ENCODE data around the gene CBX6.

DNA sequence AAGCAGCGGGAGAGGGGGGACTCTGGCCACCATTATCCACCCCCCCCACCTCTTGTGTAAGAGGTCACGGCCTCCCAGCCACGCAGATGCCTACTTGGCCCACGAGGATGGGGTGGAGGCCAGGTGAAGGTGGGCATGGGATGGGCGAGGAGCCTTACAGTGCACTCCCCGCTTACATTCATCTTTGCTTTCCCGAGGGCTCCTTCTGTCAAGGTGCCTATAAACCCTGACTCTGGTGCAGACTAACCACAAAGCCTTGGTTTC lies 41.2 kb downstream of the CBX6 start:
- TF ChIP-seq, protein P1, sequence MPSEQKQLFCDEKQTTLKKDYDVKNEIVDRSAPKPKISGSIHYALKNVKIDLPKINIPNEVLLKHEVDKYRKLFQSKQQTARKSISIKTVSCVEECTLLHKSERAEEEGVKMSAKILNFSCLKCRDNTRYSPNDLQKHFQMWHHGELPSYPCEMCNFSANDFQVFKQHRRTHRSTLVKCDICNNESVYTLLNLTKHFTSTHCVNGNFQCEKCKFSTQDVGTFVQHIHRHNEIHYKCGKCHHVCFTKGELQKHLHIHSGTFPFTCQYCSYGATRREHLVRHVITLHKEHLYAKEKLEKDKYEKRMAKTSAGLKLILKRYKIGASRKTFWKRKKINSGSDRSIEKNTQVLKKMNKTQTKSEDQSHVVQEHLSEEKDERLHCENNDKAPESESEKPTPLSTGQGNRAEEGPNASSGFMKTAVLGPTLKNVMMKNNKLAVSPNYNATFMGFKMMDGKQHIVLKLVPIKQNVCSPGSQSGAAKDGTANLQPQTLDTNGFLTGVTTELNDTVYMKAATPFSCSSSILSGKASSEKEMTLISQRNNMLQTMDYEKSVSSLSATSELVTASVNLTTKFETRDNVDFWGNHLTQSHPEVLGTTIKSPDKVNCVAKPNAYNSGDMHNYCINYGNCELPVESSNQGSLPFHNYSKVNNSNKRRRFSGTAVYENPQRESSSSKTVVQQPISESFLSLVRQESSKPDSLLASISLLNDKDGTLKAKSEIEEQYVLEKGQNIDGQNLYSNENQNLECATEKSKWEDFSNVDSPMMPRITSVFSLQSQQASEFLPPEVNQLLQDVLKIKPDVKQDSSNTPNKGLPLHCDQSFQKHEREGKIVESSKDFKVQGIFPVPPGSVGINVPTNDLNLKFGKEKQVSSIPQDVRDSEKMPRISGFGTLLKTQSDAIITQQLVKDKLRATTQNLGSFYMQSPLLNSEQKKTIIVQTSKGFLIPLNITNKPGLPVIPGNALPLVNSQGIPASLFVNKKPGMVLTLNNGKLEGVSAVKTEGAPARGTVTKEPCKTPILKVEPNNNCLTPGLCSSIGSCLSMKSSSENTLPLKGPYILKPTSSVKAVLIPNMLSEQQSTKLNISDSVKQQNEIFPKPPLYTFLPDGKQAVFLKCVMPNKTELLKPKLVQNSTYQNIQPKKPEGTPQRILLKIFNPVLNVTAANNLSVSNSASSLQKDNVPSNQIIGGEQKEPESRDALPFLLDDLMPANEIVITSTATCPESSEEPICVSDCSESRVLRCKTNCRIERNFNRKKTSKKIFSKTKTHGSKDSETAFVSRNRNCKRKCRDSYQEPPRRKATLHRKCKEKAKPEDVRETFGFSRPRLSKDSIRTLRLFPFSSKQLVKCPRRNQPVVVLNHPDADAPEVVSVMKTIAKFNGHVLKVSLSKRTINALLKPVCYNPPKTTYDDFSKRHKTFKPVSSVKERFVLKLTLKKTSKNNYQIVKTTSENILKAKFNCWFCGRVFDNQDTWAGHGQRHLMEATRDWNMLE (tag by site-specific recombination; conservative IDR thresholded peaks at IDR 0.05; ENCODE audit: low read depth), result no peak
- TF ChIP-seq, protein P2, sequence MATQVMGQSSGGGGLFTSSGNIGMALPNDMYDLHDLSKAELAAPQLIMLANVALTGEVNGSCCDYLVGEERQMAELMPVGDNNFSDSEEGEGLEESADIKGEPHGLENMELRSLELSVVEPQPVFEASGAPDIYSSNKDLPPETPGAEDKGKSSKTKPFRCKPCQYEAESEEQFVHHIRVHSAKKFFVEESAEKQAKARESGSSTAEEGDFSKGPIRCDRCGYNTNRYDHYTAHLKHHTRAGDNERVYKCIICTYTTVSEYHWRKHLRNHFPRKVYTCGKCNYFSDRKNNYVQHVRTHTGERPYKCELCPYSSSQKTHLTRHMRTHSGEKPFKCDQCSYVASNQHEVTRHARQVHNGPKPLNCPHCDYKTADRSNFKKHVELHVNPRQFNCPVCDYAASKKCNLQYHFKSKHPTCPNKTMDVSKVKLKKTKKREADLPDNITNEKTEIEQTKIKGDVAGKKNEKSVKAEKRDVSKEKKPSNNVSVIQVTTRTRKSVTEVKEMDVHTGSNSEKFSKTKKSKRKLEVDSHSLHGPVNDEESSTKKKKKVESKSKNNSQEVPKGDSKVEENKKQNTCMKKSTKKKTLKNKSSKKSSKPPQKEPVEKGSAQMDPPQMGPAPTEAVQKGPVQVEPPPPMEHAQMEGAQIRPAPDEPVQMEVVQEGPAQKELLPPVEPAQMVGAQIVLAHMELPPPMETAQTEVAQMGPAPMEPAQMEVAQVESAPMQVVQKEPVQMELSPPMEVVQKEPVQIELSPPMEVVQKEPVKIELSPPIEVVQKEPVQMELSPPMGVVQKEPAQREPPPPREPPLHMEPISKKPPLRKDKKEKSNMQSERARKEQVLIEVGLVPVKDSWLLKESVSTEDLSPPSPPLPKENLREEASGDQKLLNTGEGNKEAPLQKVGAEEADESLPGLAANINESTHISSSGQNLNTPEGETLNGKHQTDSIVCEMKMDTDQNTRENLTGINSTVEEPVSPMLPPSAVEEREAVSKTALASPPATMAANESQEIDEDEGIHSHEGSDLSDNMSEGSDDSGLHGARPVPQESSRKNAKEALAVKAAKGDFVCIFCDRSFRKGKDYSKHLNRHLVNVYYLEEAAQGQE (tag by site-specific recombination; IDR thresholded peaks at IDR 0.05), result no peak
- TF ChIP-seq ZBTB48 (tag by site-specific recombination; IDR thresholded peaks at IDR 0.05), result no peak
- TF ChIP-seq CTCF (tag by site-specific recombination; IDR thresholded peaks at IDR 0.05), result no peak
- TF ChIP-seq ZNF473 (tag by site-specific recombination; IDR thresholded peaks at IDR 0.05), result no peak
- TF ChIP-seq GLI4 (tag by site-specific recombination; IDR thresholded peaks at IDR 0.05), result no peak
- TF ChIP-seq, protein P3, sequence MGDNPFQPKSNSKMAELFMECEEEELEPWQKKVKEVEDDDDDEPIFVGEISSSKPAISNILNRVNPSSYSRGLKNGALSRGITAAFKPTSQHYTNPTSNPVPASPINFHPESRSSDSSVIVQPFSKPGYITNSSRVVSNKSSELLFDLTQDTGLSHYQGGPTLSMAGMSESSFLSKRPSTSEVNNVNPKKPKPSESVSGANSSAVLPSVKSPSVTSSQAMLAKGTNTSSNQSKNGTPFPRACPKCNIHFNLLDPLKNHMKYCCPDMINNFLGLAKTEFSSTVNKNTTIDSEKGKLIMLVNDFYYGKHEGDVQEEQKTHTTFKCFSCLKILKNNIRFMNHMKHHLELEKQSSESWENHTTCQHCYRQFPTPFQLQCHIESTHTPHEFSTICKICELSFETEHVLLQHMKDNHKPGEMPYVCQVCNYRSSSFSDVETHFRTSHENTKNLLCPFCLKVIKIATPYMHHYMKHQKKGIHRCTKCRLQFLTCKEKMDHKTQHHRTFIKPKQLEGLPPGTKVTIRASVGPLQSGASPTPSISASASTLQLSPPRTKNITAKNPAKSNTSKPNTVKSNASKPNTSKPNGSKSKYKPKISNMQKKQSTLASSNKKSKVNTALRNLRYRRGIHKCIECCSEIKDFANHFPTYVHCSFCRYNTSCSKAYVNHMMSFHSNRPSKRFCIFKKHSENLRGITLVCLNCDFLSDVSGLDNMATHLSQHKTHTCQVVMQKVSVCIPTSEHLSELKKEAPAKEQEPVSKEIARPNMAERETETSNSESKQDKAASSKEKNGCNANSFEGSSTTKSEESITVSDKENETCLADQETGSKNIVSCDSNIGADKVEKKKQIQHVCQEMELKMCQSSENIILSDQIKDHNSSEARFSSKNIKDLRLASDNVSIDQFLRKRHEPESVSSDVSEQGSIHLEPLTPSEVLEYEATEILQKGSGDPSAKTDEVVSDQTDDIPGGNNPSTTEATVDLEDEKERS (tag by site-specific recombination; IDR thresholded peaks at IDR 0.05), result no peak
- TF ChIP-seq ZNF48 (tag by site-specific recombination; IDR thresholded peaks at IDR 0.05), result no peak
- TF ChIP-seq KLF7 (tag by site-specific recombination; IDR thresholded peaks at IDR 0.05; ENCODE audit: borderline replicate concordance), result no peak
- no peak for TF ChIP-seq PRDM1 (tag by site-specific recombination; IDR thresholded peaks at IDR 0.05)
- no peak for TF ChIP-seq ZIC2 (tag by site-specific recombination; IDR thresholded peaks at IDR 0.05)
- TF ChIP-seq PBX3 (CRISPR knock-in tag; IDR thresholded peaks at IDR 0.05), result no peak

Data from HEK293 (cell line).